Progenitor cell of endocrine pancreas (in vitro differentiated cells): ENCODE data around the gene MAB21L3. TPM values are rescaled to one million over a fixed set of nuclear protein-coding genes. Genes with fewer than 3 reads are reported as not detected.

Experiments used
- DNase-seq: peaks from one replicate; pipeline ENCODE4 v3.0.0; 2021; ENCODE audit warnings: low spot score; ENCODE audit not compliant: unreplicated experiment
- H3K27ac Mint-ChIP-seq: 2 replicates; pipeline ENCODE4 v1.8.0; 2021; ENCODE audit warnings: mild to moderate bottlenecking, moderate library complexity, mixed read lengths
- H3K27me3 Mint-ChIP-seq: 2 replicates; pipeline ENCODE4 v1.8.0; 2021; ENCODE audit warnings: mixed read lengths
- H3K36me3 Mint-ChIP-seq: 2 replicates; pipeline ENCODE4 v1.8.0; 2022; ENCODE audit warnings: mixed read lengths; ENCODE audit not compliant: insufficient read depth
- H3K4me1 Mint-ChIP-seq: 2 replicates; pipeline ENCODE4 v1.8.0; 2021; ENCODE audit warnings: low read depth, mixed read lengths
- H3K4me3 Mint-ChIP-seq: 2 replicates; pipeline ENCODE4 v1.8.0; 2021; ENCODE audit warnings: low read depth, mild to moderate bottlenecking, moderate library complexity, mixed read lengths
- H3K9me3 Mint-ChIP-seq: 2 replicates; pipeline ENCODE4 v1.8.0; 2021; ENCODE audit warnings: low read depth, mixed read lengths
- total RNA-seq: library from RNA; stranded (reverse); gene quantifications from 2 replicates; pipeline ENCODE4 v1.2.1, GENCODE V29; 2021
- TF ChIP-seq, protein P1 (sequence below): fragments of 200-600 bp; sonication (generic); IDR thresholded peaks from one replicate; pipeline ENCODE4 v1.5.0; 2021; ENCODE audit warnings: antibody characterized with exemption, mild to moderate bottlenecking; ENCODE audit not compliant: unreplicated experiment

MAB21L3 gene
- total RNA-seq, 1 donor from 2014 or later = not detected

DNA sequence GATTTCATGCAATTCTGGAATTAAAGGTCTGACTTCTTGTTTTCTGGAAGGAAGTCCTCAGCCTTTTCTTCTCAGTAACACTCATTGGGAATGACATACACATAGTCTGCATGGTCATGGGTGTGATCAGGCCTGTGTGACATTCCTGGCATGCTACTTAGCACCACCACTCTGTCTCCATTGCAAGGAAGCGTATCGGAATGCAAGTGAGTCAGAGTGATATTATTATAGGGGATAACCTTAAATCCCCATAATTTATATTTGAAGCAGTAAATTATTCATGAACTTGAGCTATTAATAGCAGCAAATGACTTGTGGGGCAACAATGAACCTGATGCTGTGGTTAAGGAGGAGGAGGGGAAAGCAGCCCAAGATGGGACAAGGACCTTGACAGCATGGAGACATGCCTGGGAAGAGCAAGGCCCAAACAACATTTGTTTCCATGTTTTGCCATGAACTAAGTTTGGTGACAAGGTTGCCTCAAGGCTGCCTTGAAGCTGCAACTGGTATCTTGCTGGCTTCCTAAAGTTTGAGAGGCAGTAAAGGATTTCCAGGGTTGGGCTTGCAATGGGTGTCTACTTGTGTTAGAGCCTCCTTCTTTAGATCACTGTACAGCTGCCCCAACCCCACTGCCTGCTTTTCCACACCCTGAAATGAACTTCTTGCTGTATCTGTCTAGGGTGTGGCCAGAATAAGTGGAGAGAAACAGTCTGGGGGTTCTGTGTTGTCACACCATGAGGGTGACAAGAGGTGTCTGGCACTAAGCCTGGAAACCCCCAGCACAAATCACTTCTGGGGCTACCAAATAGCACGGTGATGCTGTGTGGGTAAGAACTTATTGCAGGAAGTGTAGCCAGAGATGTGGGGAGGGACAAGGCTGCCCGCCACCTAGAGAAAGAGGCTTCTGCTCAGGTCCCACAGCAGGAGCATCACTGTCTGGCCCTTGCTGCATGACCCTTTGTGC lies 4.6 kb downstream of the MAB21L3 start:
- Mint-ChIP-seq H3K27me3 (peaks cover 12% of the 10 kb centered on the region), H3K36me3 (no peaks in the 10 kb centered on the region), H3K27ac (no peak overlapping the region), H3K4me3 (no peak overlapping the region), H3K4me1 (peaks cover 30% of the 10 kb centered on the region), H3K9me3 (no peaks in the 10 kb centered on the region)
- TF ChIP-seq, protein P1, sequence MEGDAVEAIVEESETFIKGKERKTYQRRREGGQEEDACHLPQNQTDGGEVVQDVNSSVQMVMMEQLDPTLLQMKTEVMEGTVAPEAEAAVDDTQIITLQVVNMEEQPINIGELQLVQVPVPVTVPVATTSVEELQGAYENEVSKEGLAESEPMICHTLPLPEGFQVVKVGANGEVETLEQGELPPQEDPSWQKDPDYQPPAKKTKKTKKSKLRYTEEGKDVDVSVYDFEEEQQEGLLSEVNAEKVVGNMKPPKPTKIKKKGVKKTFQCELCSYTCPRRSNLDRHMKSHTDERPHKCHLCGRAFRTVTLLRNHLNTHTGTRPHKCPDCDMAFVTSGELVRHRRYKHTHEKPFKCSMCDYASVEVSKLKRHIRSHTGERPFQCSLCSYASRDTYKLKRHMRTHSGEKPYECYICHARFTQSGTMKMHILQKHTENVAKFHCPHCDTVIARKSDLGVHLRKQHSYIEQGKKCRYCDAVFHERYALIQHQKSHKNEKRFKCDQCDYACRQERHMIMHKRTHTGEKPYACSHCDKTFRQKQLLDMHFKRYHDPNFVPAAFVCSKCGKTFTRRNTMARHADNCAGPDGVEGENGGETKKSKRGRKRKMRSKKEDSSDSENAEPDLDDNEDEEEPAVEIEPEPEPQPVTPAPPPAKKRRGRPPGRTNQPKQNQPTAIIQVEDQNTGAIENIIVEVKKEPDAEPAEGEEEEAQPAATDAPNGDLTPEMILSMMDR = no peak
- no peak for DNase-seq

DNA sequence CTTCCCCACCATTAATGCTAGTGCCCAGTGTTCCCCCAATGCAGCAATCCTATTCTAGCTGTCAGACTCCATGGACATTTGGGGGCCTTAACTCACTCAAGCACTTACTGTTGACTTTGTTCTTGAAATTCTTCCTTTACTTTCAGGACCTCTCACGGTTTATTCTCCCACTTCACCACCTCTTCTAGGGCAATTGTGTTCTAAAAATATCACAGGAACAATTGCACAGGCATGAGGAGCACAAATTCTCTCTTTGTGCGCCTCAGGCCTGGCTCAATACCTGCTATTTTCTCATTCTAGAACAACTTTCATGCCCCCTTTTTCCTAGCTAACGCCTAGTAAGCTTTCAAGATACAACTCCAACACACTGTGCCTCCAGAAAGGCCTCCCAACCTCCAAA lies 7.3 kb downstream of the MAB21L3 start:
- TF ChIP-seq, protein P1 = no peak

DNA sequence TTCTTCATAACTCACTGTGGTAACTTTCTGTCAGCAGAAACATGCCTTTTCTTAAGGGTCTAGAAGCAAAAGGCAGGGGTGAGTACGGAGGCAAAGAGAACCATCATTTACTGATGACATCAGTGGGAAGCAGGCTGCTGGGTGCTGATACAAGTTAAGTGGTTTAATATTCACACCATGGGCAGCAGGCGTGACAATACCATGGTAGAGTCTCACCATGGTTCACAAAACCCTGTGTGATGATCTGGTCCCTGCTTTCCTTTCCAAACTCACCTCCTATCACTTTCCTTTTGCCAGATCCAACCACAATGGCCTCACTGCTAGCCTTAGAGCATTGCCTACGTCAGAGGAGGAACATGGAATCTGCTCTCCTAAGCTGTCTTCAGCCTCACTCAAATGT lies 8.7 kb downstream of the MAB21L3 start:
- Mint-ChIP-seq H3K27ac (no peak overlapping the region), H3K27me3 (peaks cover 6% of the 10 kb centered on the region), H3K4me3 (no peak overlapping the region), H3K36me3 (no peaks in the 10 kb centered on the region), H3K4me1 (peaks cover 13% of the 10 kb centered on the region), H3K9me3 (no peaks in the 10 kb centered on the region)
- TF ChIP-seq, protein P1 = no peak
- no peak for DNase-seq

More for the DNA sequence above, 7.3 kb downstream of the MAB21L3 start:
- Mint-ChIP-seq H3K27me3 (peaks cover 12% of the 10 kb centered on the region), H3K4me1 (peaks cover 15% of the 10 kb centered on the region), H3K4me3 (no peak overlapping the region), H3K9me3 (no peaks in the 10 kb centered on the region), H3K36me3 (no peaks in the 10 kb centered on the region), H3K27ac (no peak overlapping the region)
- no peak for DNase-seq

DNA sequence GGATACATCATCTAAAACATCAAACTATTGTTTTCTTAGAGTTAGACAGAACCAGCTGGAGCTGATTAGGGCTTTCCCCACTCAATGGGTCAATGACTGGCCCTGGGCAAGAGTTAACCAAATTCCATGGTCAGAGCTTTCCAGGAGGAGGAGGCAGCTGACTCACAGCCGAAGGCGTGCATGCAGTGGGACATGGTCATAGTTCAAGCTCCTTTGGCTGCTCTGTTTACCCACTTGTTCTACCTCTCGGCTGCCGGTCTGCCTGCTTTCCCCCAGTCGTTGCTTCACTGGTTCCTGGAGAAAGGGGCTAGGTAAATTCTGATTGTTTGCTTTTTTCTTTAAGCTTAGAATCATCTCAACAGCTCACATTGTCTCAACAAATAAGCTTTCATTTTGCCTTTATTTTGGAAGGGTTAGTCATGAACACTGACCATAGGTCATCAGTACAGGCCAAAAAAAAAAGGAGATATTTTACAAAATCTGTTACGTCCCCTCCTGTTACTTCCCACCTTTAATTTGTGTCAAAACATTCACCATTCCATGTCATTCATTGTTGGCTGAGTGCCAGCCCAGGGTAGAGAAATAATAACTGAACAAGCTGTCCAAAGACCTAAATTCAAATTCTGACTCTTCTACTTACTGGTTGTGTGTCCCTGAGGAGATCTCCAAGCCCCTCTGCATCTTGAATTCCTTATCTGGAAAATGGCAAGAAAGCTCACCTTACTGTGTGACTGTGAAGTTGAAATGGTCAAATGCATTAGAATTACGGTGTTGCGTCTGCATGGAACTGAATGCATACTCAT lies 12.0 kb downstream of the MAB21L3 start:
- Mint-ChIP-seq H3K27me3 (peaks cover 6% of the 10 kb centered on the region), H3K4me1 (peaks cover 14% of the 10 kb centered on the region), H3K36me3 (no peaks in the 10 kb centered on the region), H3K27ac (peak overlapping the region; percentile 23), H3K9me3 (no peaks in the 10 kb centered on the region), H3K4me3 (no peak overlapping the region)
- DNase-seq = no peak
- TF ChIP-seq, protein P1 = no peak

DNA sequence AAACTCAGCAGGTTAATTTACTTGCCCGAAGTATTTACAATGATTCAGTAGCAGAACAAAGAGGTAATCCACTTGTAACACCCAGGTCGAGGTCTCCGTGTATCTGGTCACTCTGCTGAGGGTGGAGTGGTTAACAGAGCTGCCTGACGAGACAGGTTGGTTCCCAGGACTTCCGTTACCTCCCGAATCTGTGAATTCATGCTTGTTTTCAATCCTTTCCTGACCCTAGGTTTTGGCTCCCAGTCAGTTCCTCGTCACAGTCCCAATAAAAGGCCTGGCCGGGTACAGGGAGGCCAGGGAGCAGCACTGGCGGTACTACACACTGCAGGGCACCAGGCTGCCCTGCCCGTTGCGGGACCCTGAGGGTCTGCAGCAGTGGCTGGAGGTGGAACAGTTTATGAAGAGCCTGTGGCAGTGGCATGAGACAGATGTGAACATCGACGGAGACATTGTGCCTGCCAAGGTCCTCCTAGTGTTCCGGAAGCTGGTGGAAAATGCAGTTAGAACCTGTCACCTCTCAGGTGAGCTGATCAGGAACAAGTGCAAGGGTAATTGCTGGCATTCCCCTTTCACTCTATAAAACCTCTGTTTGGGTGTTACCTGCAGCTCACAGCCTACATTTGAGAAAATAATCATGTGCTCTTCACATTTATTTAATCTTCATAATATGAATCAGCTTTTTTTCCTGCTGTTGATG lies 12.8 kb downstream of the MAB21L3 start:
- Mint-ChIP-seq H3K36me3 (no peaks in the 10 kb centered on the region), H3K4me3 (no peak overlapping the region), H3K27me3 (peaks cover 4% of the 10 kb centered on the region), H3K4me1 (peaks cover 19% of the 10 kb centered on the region), H3K9me3 (no peaks in the 10 kb centered on the region), H3K27ac (no peak overlapping the region)
- no peak for DNase-seq
- TF ChIP-seq, protein P1 = no peak
